GM12878 (cell line): ENCODE results near the gene SV2B. TPM values are rescaled to one million over a fixed set of nuclear protein-coding genes. Genes with fewer than 3 reads are reported as not detected.

Experiments used
- ATAC-seq: fragments of 200-7000 bp; cut with Tn5 transposase; 3 replicates; pipeline ENCODE4 v1.9.1; 2020; ENCODE audit warnings: mild to moderate bottlenecking, moderate library complexity
- BruUV-seq: library from RNA; stranded (reverse); fragments of 400-500 nt; replicated peaks from 2 replicates; lab custom pipeline; 2021; lab: Mats Ljungman, UMichigan
- CTCF ChIA-PET: fragments of 300-600 bp; sonication (Branson Sonifier 250); formaldehyde crosslinking; extraction: SDS; loops from one replicate; lab custom pipeline; 2021; ENCODE audit warnings: inconsistent platforms; lab: Yijun Ruan, JAX
- POLR2A ChIA-PET: fragments of 350-600 bp; formaldehyde crosslinking; extraction: SDS; loops from one replicate; lab custom pipeline; 2021; ENCODE audit warnings: inconsistent platforms; lab: Charles Lee
- RAD21 ChIA-PET: fragments of 300-600 bp; sonication (Branson Sonifier 250); formaldehyde crosslinking; loops from one replicate; lab custom pipeline; 2023; ENCODE audit warnings: antibody characterized with exemption; ENCODE audit not compliant: unreplicated experiment; lab: Charles Lee
- SMC1A ChIA-PET: fragments of 300-600 bp; sonication (Branson Sonifier 250); formaldehyde crosslinking; loops from one replicate; lab custom pipeline; 2023; ENCODE audit not compliant: unreplicated experiment, uncharacterized antibody; lab: Charles Lee
- DNase-seq: peaks from one replicate; pipeline ENCODE4 v3.0.0-alpha.2; 2011; ENCODE audit warnings: low read depth, low spot score
- FAIRE-seq: peaks from 3 replicates; lab custom pipeline; 2011; peaks lifted over from hg19 to GRCh38; lab: Jason Lieb, UNC
- H2AFZ ChIP-seq: 2 replicates; pipeline ENCODE4 v1.6.0; 2011; ENCODE audit warnings: low read depth, low read length, control low read depth; ENCODE audit not compliant: control insufficient read depth
- H3K27ac ChIP-seq: 2 replicates; pipeline ENCODE4 v1.5.1; 2011; ENCODE audit warnings: control low read depth; ENCODE audit not compliant: control insufficient read depth, insufficient read depth
- H3K27me3 ChIP-seq, 2 experiments: replicated peaks in 1 of 2; 2 replicates each; pipeline versions ENCODE4 v1.6.0 to v1.6.1; 2011; ENCODE audit warnings: low read length in 1 of 2; ENCODE audit not compliant: control insufficient read depth in 2 of 2, insufficient read depth in 2 of 2
- H3K36me3 ChIP-seq, 2 experiments: 2 replicates each; pipeline ENCODE4 v1.5.1; 2011; ENCODE audit warnings: low read length in 1 of 2; ENCODE audit not compliant: control insufficient read depth in 2 of 2, insufficient read depth in 2 of 2
- H3K4me1 ChIP-seq: 2 replicates; pipeline ENCODE4 v1.6.1; 2011; ENCODE audit warnings: mild to moderate bottlenecking, low read length, moderate library complexity, mixed read lengths; ENCODE audit not compliant: control insufficient read depth, insufficient read depth
- H3K4me2 ChIP-seq: 2 replicates; pipeline ENCODE4 v1.6.0; 2011; ENCODE audit warnings: control low read depth; ENCODE audit not compliant: control insufficient read depth, insufficient read depth
- H3K4me3 ChIP-seq: fragments of 200-600 bp; sonication (generic); 2 replicates; pipeline ENCODE4 v1.5.1; 2016
- H3K79me2 ChIP-seq: 2 replicates; pipeline ENCODE4 v1.6.0; 2011; ENCODE audit warnings: low read length; ENCODE audit not compliant: control insufficient read depth, insufficient read depth
- H3K9ac ChIP-seq: 2 replicates; pipeline ENCODE4 v1.8.0; 2011; ENCODE audit warnings: low read length, control low read depth, mixed read lengths; ENCODE audit not compliant: control insufficient read depth, insufficient read depth
- H3K9me3 ChIP-seq: replicated peaks from 3 replicates; pipeline ENCODE4 v1.5.1; 2011; ENCODE audit warnings: mild to moderate bottlenecking, low read length; ENCODE audit not compliant: control insufficient read depth, insufficient read depth
- H4K20me1 ChIP-seq: 2 replicates; pipeline ENCODE4 v1.6.0; 2011; ENCODE audit not compliant: control insufficient read depth, insufficient read depth
- ASH2L ChIP-seq: fragments of 300-600, 200-600 bp; sonication (generic); IDR thresholded peaks from 2 replicates; pipeline ENCODE4 v1.6.1; 2017; ENCODE audit warnings: low read depth, mild to moderate bottlenecking, borderline replicate concordance
- ATF7 ChIP-seq: fragments of 450-650 bp; IDR thresholded peaks from 2 replicates; pipeline ENCODE4 v1.6.1; 2016; ENCODE audit warnings: low read depth, mild to moderate bottlenecking
- CBX3 ChIP-seq: fragments of 200-600 bp; sonication (generic); IDR thresholded peaks from 2 replicates; pipeline ENCODE4 v1.6.1; 2016; ENCODE audit warnings: low read depth, borderline replicate concordance
- ETV6 ChIP-seq, 2 experiments: fragments of 450-650 bp in 1 of 2; IDR thresholded peaks in 1 of 2; conservative IDR thresholded peaks in 1 of 2; 2 replicates each; pipeline ENCODE4 v1.6.1; 2014; ENCODE audit warnings: antibody characterized with exemption in 1 of 2, borderline replicate concordance in 1 of 2, low read depth in 1 of 2, mild to moderate bottlenecking in 1 of 2, moderate library complexity in 1 of 2
- EZH2 ChIP-seq: IDR thresholded peaks from 2 replicates; pipeline ENCODE4 v1.6.1; 2012; ENCODE audit warnings: low read depth, mild to moderate bottlenecking, control low read depth, inconsistent platforms, low read length, borderline replicate concordance; ENCODE audit not compliant: control insufficient read depth
- FOS ChIP-seq: IDR thresholded peaks from 3 replicates; pipeline ENCODE4 v1.6.1; 2011; ENCODE audit warnings: borderline replicate concordance; ENCODE audit not compliant: insufficient read length; ENCODE audit errors: extremely low read depth
- IKZF1 ChIP-seq: fragments of 450-650 bp; conservative IDR thresholded peaks from 2 replicates; pipeline ENCODE4 v1.6.1; 2017; ENCODE audit warnings: antibody characterized with exemption, mild to moderate bottlenecking
- JUNB ChIP-seq: IDR thresholded peaks from 2 replicates; pipeline ENCODE4 v1.6.1; 2016; ENCODE audit warnings: antibody characterized with exemption, mild to moderate bottlenecking
- RELA ChIP-seq: fragments of 450-650 bp; IDR thresholded peaks from 2 replicates; pipeline ENCODE4 v1.8.0; 2014; ENCODE audit warnings: borderline replicate concordance; ENCODE audit not compliant: partially characterized antibody
- ZNF622 ChIP-seq: fragments of 450-650 bp; IDR thresholded peaks from 2 replicates; pipeline ENCODE4 v1.6.1; 2017; ENCODE audit warnings: mild to moderate bottlenecking, inconsistent platforms
- WGBS: methylation state at CpG from one replicate; pipeline ENCODE4 v1.1.6; 2016; ENCODE audit warnings: low lambda C conversion rate; ENCODE audit not compliant: insufficient replicate concordance, insufficient coverage; ENCODE audit errors: missing lambda C conversion rate; 5-methylcytosine and 5-hydroxymethylcytosine counted together
- in situ Hi-C: fragments of 300-500 bp; cut with MboI; formaldehyde crosslinking; loops from 9 replicates; pipeline ENCODE4 v1.14.3; 2018; ENCODE audit warnings: mixed read lengths
- intact Hi-C: fragments of 100-400 bp; cut with micrococcal nuclease; formaldehyde crosslinking; loops from one replicate; pipeline ENCODE4 v1.14.2; 2022; ENCODE audit not compliant: unreplicated experiment
- polyA plus RNA-seq, 11 experiments: library from polyadenylated mRNA; depleted of rRNA in 4 of 11; unstranded in 6 of 11; stranded (reverse) in 5 of 11; fragments of >200 nt; fragmentation: Nextera tagmentation in 4 of 11; fragmentation: Illumina TruSeq in 1 of 11; extraction: Ambion mirVana in 4 of 11; extraction: Trizol in 1 of 11; gene quantifications; 1 replicate in 1 of 11; 2 replicates in 10 of 11; pipeline versions ENCODE4 v1.2.1 to v1.2.3, GENCODE V29; 2011 to 2016; ENCODE audit warnings: inconsistent platforms in 2 of 11, missing spikeins in 2 of 11, low read depth in 1 of 11
- total RNA-seq, 4 experiments: library from RNA; depleted of rRNA in 3 of 4; stranded (reverse); fragments of >200 nt in 3 of 4; fragmentation: Illumina TruSeq in 1 of 4; extraction: Trizol in 1 of 4; gene quantifications; 2 replicates each; pipeline versions ENCODE4 v1.2.1 to v1.2.3, GENCODE V29; 2013 to 2021
- TF ChIP-seq, protein P1 (sequence below): IDR thresholded peaks from 2 replicates; pipeline ENCODE4 v1.6.1; 2012; ENCODE audit warnings: improper control_type of control experiment, low read depth, low read length; ENCODE audit not compliant: insufficient replicate concordance
- TF ChIP-seq, protein P2 (sequence below): IDR thresholded peaks from 2 replicates; pipeline ENCODE4 v1.6.1; 2011; ENCODE audit warnings: borderline replicate concordance, low read depth, mild to moderate bottlenecking, moderate library complexity, low read length; ENCODE audit not compliant: insufficient read depth, poor library complexity, severe bottlenecking
- TF ChIP-seq, protein P3 (sequence below): fragments of 450-650 bp; IDR thresholded peaks from 2 replicates; pipeline ENCODE4 v1.6.1; 2017; ENCODE audit warnings: low read depth, mild to moderate bottlenecking, moderate library complexity

SV2B gene
- total and polyA plus RNA-seq, 10 of the 15 experiments (the other 5 are each of a cell fraction or from before 2014, with no cell fraction given) = 0.03 to 1.7 (median 1.3) TPM

DNA sequence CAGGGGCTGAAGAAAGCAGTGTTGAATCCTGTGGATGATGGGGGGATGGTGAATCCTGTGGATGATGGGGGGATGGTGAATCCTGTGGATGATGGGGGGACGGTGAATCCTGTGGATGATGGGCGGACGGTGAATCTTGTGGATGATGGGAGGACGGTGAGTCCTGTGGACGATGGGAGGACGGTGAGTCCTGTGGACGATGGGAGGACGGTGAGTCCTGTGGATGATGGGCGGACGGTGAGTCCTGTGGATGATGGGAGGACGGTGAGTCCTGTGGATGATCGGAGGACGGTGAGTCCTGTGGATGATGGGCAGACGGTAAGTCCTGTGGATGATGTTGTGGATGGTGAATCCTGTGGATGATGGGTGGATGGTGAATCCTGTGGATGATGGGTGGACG lies 170.7 kb downstream of the SV2B start:
- DNase-seq = no peak
- no peak overlapping the region for H2AFZ ChIP-seq
- H3K9ac ChIP-seq = no peak overlapping the region
- no peaks in the 10 kb centered on the region for H3K4me1 ChIP-seq
- ChIA-PET SMC1A (no interaction called here), RAD21 (interaction anchor here (1.0 kb wide), 1 partner anchor 215 kb away, joined by 8 read pairs; no protein-coding TSS in a partner anchor), CTCF (interaction anchor here (0.6 to 2.8 kb wide), 8 partner anchors 23 to 968 kb away, joined by 3 to 27 read pairs (median 3); no protein-coding TSS in a partner anchor), POLR2A (interaction anchor here (0.6 kb wide), 1 partner anchor 246 kb away, joined by 3 read pairs; no protein-coding TSS in a partner anchor)
- no peaks in the 10 kb centered on the region; a peak in 1 of 4 replicates for H3K27me3 ChIP-seq
- no peak for FAIRE-seq
- BruUV-seq = no TSS peak
- intact Hi-C loops = loop anchor here (1.0 to 10.0 kb wide), 4 partner anchors 214 to 786 kb away; no protein-coding TSS in a partner anchor
- no peaks in the 10 kb centered on the region for H3K9me3 ChIP-seq
- ATAC-seq = no peak
- no peak overlapping the region for H3K4me3 ChIP-seq
- H3K36me3 ChIP-seq = no peaks in the 10 kb centered on the region
- WGBS = 63% methylated on average over 15 of the region's 15 CpGs
- H4K20me1 ChIP-seq = no peaks in the 10 kb centered on the region
- no peak overlapping the region for H3K4me2 ChIP-seq
- in situ Hi-C loops = loop anchor here (5.0 kb wide), 1 partner anchor 213 kb away; no protein-coding TSS in a partner anchor
- H3K27ac ChIP-seq = no peak overlapping the region
- H3K79me2 ChIP-seq = no peaks in the 10 kb centered on the region
- TF ChIP-seq, protein P1, sequence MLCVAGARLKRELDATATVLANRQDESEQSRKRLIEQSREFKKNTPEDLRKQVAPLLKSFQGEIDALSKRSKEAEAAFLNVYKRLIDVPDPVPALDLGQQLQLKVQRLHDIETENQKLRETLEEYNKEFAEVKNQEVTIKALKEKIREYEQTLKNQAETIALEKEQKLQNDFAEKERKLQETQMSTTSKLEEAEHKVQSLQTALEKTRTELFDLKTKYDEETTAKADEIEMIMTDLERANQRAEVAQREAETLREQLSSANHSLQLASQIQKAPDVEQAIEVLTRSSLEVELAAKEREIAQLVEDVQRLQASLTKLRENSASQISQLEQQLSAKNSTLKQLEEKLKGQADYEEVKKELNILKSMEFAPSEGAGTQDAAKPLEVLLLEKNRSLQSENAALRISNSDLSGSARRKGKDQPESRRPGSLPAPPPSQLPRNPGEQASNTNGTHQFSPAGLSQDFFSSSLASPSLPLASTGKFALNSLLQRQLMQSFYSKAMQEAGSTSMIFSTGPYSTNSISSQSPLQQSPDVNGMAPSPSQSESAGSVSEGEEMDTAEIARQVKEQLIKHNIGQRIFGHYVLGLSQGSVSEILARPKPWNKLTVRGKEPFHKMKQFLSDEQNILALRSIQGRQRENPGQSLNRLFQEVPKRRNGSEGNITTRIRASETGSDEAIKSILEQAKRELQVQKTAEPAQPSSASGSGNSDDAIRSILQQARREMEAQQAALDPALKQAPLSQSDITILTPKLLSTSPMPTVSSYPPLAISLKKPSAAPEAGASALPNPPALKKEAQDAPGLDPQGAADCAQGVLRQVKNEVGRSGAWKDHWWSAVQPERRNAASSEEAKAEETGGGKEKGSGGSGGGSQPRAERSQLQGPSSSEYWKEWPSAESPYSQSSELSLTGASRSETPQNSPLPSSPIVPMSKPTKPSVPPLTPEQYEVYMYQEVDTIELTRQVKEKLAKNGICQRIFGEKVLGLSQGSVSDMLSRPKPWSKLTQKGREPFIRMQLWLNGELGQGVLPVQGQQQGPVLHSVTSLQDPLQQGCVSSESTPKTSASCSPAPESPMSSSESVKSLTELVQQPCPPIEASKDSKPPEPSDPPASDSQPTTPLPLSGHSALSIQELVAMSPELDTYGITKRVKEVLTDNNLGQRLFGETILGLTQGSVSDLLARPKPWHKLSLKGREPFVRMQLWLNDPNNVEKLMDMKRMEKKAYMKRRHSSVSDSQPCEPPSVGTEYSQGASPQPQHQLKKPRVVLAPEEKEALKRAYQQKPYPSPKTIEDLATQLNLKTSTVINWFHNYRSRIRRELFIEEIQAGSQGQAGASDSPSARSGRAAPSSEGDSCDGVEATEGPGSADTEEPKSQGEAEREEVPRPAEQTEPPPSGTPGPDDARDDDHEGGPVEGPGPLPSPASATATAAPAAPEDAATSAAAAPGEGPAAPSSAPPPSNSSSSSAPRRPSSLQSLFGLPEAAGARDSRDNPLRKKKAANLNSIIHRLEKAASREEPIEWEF = no peak
- TF ChIP-seq JUNB = no peak
- TF ChIP-seq ASH2L = no peak
- TF ChIP-seq, protein P2, sequence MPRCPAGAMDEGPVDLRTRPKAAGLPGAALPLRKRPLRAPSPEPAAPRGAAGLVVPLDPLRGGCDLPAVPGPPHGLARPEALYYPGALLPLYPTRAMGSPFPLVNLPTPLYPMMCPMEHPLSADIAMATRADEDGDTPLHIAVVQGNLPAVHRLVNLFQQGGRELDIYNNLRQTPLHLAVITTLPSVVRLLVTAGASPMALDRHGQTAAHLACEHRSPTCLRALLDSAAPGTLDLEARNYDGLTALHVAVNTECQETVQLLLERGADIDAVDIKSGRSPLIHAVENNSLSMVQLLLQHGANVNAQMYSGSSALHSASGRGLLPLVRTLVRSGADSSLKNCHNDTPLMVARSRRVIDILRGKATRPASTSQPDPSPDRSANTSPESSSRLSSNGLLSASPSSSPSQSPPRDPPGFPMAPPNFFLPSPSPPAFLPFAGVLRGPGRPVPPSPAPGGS = no peak
- TF ChIP-seq ETV6 (conservative IDR thresholded peaks at IDR 0.05 in 1 of 2, IDR thresholded peaks at IDR 0.05 in 1 of 2; ENCODE audit: borderline replicate concordance in 1 of 2, low read depth in 1 of 2) = no peak
- TF ChIP-seq EZH2 = no peak
- TF ChIP-seq IKZF1 = no peak
- no peak for TF ChIP-seq CBX3
- no peak for TF ChIP-seq RELA
- TF ChIP-seq FOS = no peak
- TF ChIP-seq, protein P3, sequence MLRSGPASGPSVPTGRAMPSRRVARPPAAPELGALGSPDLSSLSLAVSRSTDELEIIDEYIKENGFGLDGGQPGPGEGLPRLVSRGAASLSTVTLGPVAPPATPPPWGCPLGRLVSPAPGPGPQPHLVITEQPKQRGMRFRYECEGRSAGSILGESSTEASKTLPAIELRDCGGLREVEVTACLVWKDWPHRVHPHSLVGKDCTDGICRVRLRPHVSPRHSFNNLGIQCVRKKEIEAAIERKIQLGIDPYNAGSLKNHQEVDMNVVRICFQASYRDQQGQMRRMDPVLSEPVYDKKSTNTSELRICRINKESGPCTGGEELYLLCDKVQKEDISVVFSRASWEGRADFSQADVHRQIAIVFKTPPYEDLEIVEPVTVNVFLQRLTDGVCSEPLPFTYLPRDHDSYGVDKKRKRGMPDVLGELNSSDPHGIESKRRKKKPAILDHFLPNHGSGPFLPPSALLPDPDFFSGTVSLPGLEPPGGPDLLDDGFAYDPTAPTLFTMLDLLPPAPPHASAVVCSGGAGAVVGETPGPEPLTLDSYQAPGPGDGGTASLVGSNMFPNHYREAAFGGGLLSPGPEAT = no peak
- TF ChIP-seq ATF7 = no peak
- no peak for TF ChIP-seq ZNF622
